ENCODE results near the gene EARS2. TPM values are rescaled to one million over a fixed set of nuclear protein-coding genes. Genes with fewer than 3 reads are reported as not detected.

Gene EARS2
- total and polyA plus RNA-seq, 9 of the 15 experiments (the other 6 are each of a cell fraction or from before 2014, with no cell fraction given), result 17.6 to 58.6 (median 36.3) TPM

DNA sequence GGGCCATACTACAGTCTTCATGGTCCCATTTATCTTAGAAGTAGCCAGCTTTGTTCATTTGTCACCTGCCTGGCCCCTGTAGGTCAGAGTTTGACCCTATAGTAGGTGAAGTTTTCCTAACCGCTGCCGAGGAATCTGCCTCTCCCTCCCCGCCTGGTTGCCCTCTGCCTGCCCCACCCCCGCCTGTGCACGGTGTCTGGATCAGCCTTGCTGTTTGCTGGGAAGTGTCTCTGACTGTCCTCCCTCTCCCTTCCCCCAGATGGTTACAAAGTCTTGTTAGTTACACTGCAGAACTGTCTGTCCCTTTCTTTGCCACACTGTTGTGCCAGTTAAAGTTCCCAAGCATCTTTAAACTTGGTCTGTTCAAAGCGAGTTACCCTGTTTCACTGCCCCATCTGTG lies 6.0 kb upstream of the EARS2 start:
- H3K79me2 ChIP-seq (ENCODE audit: control insufficient read depth, insufficient read depth, low read length), result peaks cover 28% of the 10 kb centered on the region
- DNase-seq (ENCODE audit: extremely low read depth in 1 of 4, low spot score in 3 of 4) (no peak), FAIRE-seq (no peak), ATAC-seq (no peak)
- no peaks in the 10 kb centered on the region for H3K27me3 ChIP-seq (ENCODE audit: control insufficient read depth in 2 of 2, insufficient read depth in 2 of 2, low read length in 2 of 2)
- no peak overlapping the region for H3K4me2 ChIP-seq (ENCODE audit: insufficient read depth, low read length)
- no peak overlapping the region for H3K9ac ChIP-seq (ENCODE audit: insufficient read depth in 1 of 2, low read depth in 2 of 2, low read length in 2 of 2)
- H3K4me3 ChIP-seq, result no peak overlapping the region
- H3K9me3 ChIP-seq (replicated peaks; ENCODE audit: control insufficient read depth, insufficient read depth, low read depth, low read length), result no peaks in the 10 kb centered on the region
- POLR2A ChIA-PET, result no interaction called here
- CTCF ChIA-PET (ENCODE audit: low intra/inter-chr PET ratio), result no interaction called here
- H3K36me3 ChIP-seq (ENCODE audit: control insufficient read depth, insufficient read depth, low read length), result peaks cover 91% of the 10 kb centered on the region
- no peak overlapping the region for H2AFZ ChIP-seq (ENCODE audit: low read depth, low read length)
- no TSS peak for BruUV-seq (replicated peaks)
- peaks cover 3 to 6% of the 10 kb centered on the region in 2 experiments; a peak in 1 of 5 replicates for H3K4me1 ChIP-seq (replicated peaks in 1 of 2; ENCODE audit: control insufficient read depth in 2 of 2, insufficient read depth in 2 of 2, low read length in 2 of 2)
- intact Hi-C loops (cut with micrococcal nuclease), result no loop called here
- in situ Hi-C loops (cut with MboI), result no loop called here
- 98% methylated on average over 4 of the region's 6 CpGs for WGBS (ENCODE audit: insufficient coverage, low coverage, missing lambda C conversion rate)
- H3K9me1 ChIP-seq (ENCODE audit: control insufficient read depth, insufficient read depth, low read length), result no peaks in the 10 kb centered on the region
- no peak overlapping the region for H3K27ac ChIP-seq (ENCODE audit: extremely low read depth, low read depth, low read length)
- H4K20me1 ChIP-seq (replicated peaks; ENCODE audit: control insufficient read depth, insufficient read depth, low read length), result no peaks in the 10 kb centered on the region
- no peak for TF ChIP-seq CCAR2 (IDR thresholded peaks at IDR 0.05; ENCODE audit: low read depth, low read length)
- TF ChIP-seq, protein P1, sequence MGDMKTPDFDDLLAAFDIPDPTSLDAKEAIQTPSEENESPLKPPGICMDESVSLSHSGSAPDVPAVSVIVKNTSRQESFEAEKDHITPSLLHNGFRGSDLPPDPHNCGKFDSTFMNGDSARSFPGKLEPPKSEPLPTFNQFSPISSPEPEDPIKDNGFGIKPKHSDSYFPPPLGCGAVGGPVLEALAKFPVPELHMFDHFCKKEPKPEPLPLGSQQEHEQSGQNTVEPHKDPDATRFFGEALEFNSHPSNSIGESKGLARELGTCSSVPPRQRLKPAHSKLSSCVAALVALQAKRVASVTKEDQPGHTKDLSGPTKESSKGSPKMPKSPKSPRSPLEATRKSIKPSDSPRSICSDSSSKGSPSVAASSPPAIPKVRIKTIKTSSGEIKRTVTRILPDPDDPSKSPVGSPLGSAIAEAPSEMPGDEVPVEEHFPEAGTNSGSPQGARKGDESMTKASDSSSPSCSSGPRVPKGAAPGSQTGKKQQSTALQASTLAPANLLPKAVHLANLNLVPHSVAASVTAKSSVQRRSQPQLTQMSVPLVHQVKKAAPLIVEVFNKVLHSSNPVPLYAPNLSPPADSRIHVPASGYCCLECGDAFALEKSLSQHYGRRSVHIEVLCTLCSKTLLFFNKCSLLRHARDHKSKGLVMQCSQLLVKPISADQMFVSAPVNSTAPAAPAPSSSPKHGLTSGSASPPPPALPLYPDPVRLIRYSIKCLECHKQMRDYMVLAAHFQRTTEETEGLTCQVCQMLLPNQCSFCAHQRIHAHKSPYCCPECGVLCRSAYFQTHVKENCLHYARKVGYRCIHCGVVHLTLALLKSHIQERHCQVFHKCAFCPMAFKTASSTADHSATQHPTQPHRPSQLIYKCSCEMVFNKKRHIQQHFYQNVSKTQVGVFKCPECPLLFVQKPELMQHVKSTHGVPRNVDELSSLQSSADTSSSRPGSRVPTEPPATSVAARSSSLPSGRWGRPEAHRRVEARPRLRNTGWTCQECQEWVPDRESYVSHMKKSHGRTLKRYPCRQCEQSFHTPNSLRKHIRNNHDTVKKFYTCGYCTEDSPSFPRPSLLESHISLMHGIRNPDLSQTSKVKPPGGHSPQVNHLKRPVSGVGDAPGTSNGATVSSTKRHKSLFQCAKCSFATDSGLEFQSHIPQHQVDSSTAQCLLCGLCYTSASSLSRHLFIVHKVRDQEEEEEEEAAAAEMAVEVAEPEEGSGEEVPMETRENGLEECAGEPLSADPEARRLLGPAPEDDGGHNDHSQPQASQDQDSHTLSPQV (IDR thresholded peaks at IDR 0.05), result no peak
- TF ChIP-seq CHD4 (IDR thresholded peaks at IDR 0.05; ENCODE audit: insufficient read depth, insufficient replicate concordance, low read depth, low read length, poor library complexity, severe bottlenecking), result no peak
- TF ChIP-seq SOX6 (IDR thresholded peaks at IDR 0.05), result no peak
- no peak for TF ChIP-seq NR3C1 (CRISPR knock-in tag; IDR thresholded peaks at IDR 0.05)
- TF ChIP-seq ZNF347 (CRISPR knock-in tag; IDR thresholded peaks at IDR 0.05; ENCODE audit: low read depth), result no peak
- TF ChIP-seq, protein P2, sequence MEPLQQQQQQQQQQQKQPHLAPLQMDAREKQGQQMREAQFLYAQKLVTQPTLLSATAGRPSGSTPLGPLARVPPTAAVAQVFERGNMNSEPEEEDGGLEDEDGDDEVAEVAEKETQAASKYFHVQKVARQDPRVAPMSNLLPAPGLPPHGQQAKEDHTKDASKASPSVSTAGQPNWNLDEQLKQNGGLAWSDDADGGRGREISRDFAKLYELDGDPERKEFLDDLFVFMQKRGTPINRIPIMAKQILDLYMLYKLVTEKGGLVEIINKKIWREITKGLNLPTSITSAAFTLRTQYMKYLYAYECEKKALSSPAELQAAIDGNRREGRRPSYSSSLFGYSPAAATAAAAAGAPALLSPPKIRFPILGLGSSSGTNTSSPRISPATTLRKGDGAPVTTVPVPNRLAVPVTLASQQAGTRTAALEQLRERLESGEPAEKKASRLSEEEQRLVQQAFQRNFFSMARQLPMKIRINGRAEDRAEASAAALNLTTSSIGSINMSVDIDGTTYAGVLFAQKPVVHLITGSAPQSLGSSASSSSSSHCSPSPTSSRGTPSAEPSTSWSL (CRISPR knock-in tag; IDR thresholded peaks at IDR 0.05; ENCODE audit: borderline replicate concordance), result no peak
- TF ChIP-seq, protein P3, sequence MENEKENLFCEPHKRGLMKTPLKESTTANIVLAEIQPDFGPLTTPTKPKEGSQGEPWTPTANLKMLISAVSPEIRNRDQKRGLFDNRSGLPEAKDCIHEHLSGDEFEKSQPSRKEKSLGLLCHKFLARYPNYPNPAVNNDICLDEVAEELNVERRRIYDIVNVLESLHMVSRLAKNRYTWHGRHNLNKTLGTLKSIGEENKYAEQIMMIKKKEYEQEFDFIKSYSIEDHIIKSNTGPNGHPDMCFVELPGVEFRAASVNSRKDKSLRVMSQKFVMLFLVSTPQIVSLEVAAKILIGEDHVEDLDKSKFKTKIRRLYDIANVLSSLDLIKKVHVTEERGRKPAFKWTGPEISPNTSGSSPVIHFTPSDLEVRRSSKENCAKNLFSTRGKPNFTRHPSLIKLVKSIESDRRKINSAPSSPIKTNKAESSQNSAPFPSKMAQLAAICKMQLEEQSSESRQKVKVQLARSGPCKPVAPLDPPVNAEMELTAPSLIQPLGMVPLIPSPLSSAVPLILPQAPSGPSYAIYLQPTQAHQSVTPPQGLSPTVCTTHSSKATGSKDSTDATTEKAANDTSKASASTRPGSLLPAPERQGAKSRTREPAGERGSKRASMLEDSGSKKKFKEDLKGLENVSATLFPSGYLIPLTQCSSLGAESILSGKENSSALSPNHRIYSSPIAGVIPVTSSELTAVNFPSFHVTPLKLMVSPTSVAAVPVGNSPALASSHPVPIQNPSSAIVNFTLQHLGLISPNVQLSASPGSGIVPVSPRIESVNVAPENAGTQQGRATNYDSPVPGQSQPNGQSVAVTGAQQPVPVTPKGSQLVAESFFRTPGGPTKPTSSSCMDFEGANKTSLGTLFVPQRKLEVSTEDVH (IDR thresholded peaks at IDR 0.05; ENCODE audit: low read depth, partially characterized antibody), result no peak
- TF ChIP-seq SUPT5H (IDR thresholded peaks at IDR 0.05), result no peak
- TF ChIP-seq ZNF699 (CRISPR knock-in tag; IDR thresholded peaks at IDR 0.05; ENCODE audit: insufficient replicate concordance), result no peak
- TF ChIP-seq, protein P4, sequence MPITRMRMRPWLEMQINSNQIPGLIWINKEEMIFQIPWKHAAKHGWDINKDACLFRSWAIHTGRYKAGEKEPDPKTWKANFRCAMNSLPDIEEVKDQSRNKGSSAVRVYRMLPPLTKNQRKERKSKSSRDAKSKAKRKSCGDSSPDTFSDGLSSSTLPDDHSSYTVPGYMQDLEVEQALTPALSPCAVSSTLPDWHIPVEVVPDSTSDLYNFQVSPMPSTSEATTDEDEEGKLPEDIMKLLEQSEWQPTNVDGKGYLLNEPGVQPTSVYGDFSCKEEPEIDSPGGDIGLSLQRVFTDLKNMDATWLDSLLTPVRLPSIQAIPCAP (CRISPR knock-in tag; IDR thresholded peaks at IDR 0.05; ENCODE audit: borderline replicate concordance), result no peak
- no peak for TF ChIP-seq SAP30 (IDR thresholded peaks at IDR 0.05; ENCODE audit: borderline replicate concordance, insufficient read depth, low read depth, low read length, poor library complexity, severe bottlenecking)
- no peak for TF ChIP-seq RBM15 (IDR thresholded peaks at IDR 0.05; ENCODE audit: insufficient read depth, low read length)
